Smooth muscle cell (in vitro differentiated cells): ENCODE data around the gene RPS21. TPM values are rescaled to one million over a fixed set of nuclear protein-coding genes. Genes with fewer than 3 reads are reported as not detected.

Source experiments
- DNase-seq: peaks from one replicate; lab custom pipeline; 2025; ENCODE audit not compliant: unreplicated experiment; lab: John Stamatoyannopoulos, UW
- H2AFZ ChIP-seq: fragments of 200-600 bp; sonication (generic); 2 replicates; pipeline ENCODE4 v1.6.0; 2016; ENCODE audit warnings: antibody characterized with exemption, low read depth, mild to moderate bottlenecking
- H3F3A ChIP-seq: fragments of 200-600 bp; sonication (generic); 2 replicates; pipeline ENCODE4 v1.6.0; 2017; ENCODE audit warnings: antibody characterized with exemption, low read depth
- H3K27ac ChIP-seq: fragments of 200-600 bp; sonication (generic); 2 replicates; pipeline ENCODE4 v1.5.1; 2016; ENCODE audit warnings: low read depth, mild to moderate bottlenecking
- H3K27me3 ChIP-seq: fragments of 200-600 bp; sonication (generic); 2 replicates; pipeline ENCODE4 v1.6.1; 2016; ENCODE audit warnings: low read depth, mild to moderate bottlenecking
- H3K36me3 ChIP-seq: fragments of 200-600 bp; sonication (generic); 2 replicates; pipeline ENCODE4 v1.5.1; 2016; ENCODE audit warnings: low read depth
- H3K4me1 ChIP-seq: fragments of 200-600 bp; sonication (generic); 2 replicates; pipeline ENCODE4 v1.5.1; 2016; ENCODE audit warnings: low read depth
- H3K4me2 ChIP-seq: fragments of 200-600 bp; sonication (generic); 2 replicates; pipeline ENCODE4 v1.6.0; 2016; ENCODE audit warnings: mild to moderate bottlenecking
- H3K4me3 ChIP-seq: fragments of 200-600 bp; sonication (generic); 2 replicates; pipeline ENCODE4 v1.5.1; 2016; ENCODE audit warnings: mild to moderate bottlenecking
- H3K79me2 ChIP-seq: fragments of 200-600 bp; sonication (generic); 2 replicates; pipeline ENCODE4 v1.6.0; 2016; ENCODE audit warnings: low read depth, mild to moderate bottlenecking
- H3K9ac ChIP-seq: fragments of 200-600 bp; sonication (generic); 2 replicates; pipeline ENCODE4 v1.6.0; 2016; ENCODE audit warnings: low read depth
- H3K9me3 ChIP-seq: fragments of 200-600 bp; sonication (generic); replicated peaks from 2 replicates; pipeline ENCODE4 v1.5.1; 2016; ENCODE audit warnings: low read depth
- H4K20me1 ChIP-seq: fragments of 200-600 bp; sonication (generic); 2 replicates; pipeline ENCODE4 v1.6.0; 2016; ENCODE audit warnings: low read depth
- CTCF ChIP-seq: fragments of 200-600 bp; sonication (generic); IDR thresholded peaks from 2 replicates; pipeline ENCODE4 v1.5.1; 2017; ENCODE audit warnings: borderline replicate concordance, mild to moderate bottlenecking, antibody characterized with exemption; ENCODE audit not compliant: insufficient read depth, poor library complexity, severe bottlenecking
- WGBS: methylation state at CpG from one replicate; pipeline ENCODE4 v1.1.7; 2016; ENCODE audit warnings: low lambda C conversion rate; 5-methylcytosine and 5-hydroxymethylcytosine counted together
- polyA plus RNA-seq: library from polyadenylated mRNA; unstranded; fragments of >200 nt; fragmentation: Nextera tagmentation; extraction: Ambion mirVana; gene quantifications from 2 replicates; pipeline ENCODE4 v1.2.1, GENCODE V29; 2016
- total RNA-seq: library from RNA; depleted of rRNA; stranded (reverse); fragments of >200 nt; gene quantifications from 2 replicates; pipeline ENCODE4 v1.2.3, GENCODE V29; 2014

Gene RPS21
- total and polyA plus RNA-seq, 2 experiments from 2014 or later = 438 to 4,082 TPM

- Histone ChIP-seq H3K9me3 (no peaks in the 10 kb centered on the region), H3K4me1 (peaks cover 3% of the 10 kb centered on the region), H3K4me3 (no peak overlapping the region), H3K4me2 (no peak overlapping the region), H3K27ac (no peak overlapping the region), H3F3A (no peaks in the 10 kb centered on the region), H3K9ac (no peak overlapping the region), H3K79me2 (no peaks in the 10 kb centered on the region), H3K27me3 (no peaks in the 10 kb centered on the region), H4K20me1 (no peaks in the 10 kb centered on the region), H3K36me3 (no peaks in the 10 kb centered on the region), H2AFZ (no peak overlapping the region)
- TF ChIP-seq CTCF = no peak
- WGBS = 85% methylated on average over 20 of the region's 22 CpGs
- DNase-seq = no peak
Observed at GRCh38 chr20:62413896-62414481, 27.1 kb downstream of the RPS21 start.

GRCh38 chr20:62415354-62416111, 28.6 kb downstream of the RPS21 start:
- no peak overlapping the region for H3K9ac ChIP-seq
- no peaks in the 10 kb centered on the region for H4K20me1 ChIP-seq
- H3K4me2 ChIP-seq = no peak overlapping the region
- no peak overlapping the region for H3K4me3 ChIP-seq
- no peaks in the 10 kb centered on the region for H3K9me3 ChIP-seq
- no peak overlapping the region for H2AFZ ChIP-seq
- 94% methylated on average over 21 of the region's 24 CpGs for WGBS
- DNase-seq = no peak
- no peaks in the 10 kb centered on the region for H3K4me1 ChIP-seq
- no peaks in the 10 kb centered on the region for H3K79me2 ChIP-seq
- no peaks in the 10 kb centered on the region for H3F3A ChIP-seq
- TF ChIP-seq CTCF = no peak
- no peaks in the 10 kb centered on the region for H3K27me3 ChIP-seq
- no peaks in the 10 kb centered on the region for H3K36me3 ChIP-seq
- no peak overlapping the region for H3K27ac ChIP-seq

GRCh38 chr20:62416651-62417637, 30.0 kb downstream of the RPS21 start:
- H3K27me3 ChIP-seq = no peaks in the 10 kb centered on the region
- DNase-seq = no peak
- H3K4me1 ChIP-seq = no peaks in the 10 kb centered on the region
- no peaks in the 10 kb centered on the region for H3F3A ChIP-seq
- no peak overlapping the region for H3K4me3 ChIP-seq
- H3K27ac ChIP-seq = no peak overlapping the region
- no peak overlapping the region for H2AFZ ChIP-seq
- H3K9me3 ChIP-seq = no peaks in the 10 kb centered on the region
- H4K20me1 ChIP-seq = no peaks in the 10 kb centered on the region
- H3K4me2 ChIP-seq = no peak overlapping the region
- WGBS = 95% methylated on average over 38 of the region's 43 CpGs
- no peak overlapping the region for H3K9ac ChIP-seq
- H3K79me2 ChIP-seq = no peaks in the 10 kb centered on the region
- no peak for TF ChIP-seq CTCF
- no peaks in the 10 kb centered on the region for H3K36me3 ChIP-seq
